GM19467 (cell line): ENCODE data around the gene SLC7A4.

Source experiments
- ATAC-seq: cut with Tn5 transposase; IDR thresholded peaks from one replicate; pipeline ENCODE4 v1.9.1; 2021; ENCODE audit warnings: mild to moderate bottlenecking, moderate library complexity; ENCODE audit not compliant: unreplicated experiment

Gene SLC7A4

GRCh38 chr22:21000207-21000986 is 32.0 kb downstream of the SLC7A4 start:
- ATAC-seq = no peak

- ATAC-seq = no peak
These were observed 32.8 kb downstream of the SLC7A4 start for GRCh38 chr22:20999350-21000206.

GRCh38 chr22:20998411-20999336 is 33.7 kb downstream of the SLC7A4 start:
- ATAC-seq = no peak

- ATAC-seq = no peak
These were observed 34.7 kb downstream of the SLC7A4 start for GRCh38 chr22:20997536-20998257.

GRCh38 chr22:20996598-20997535 is 35.5 kb downstream of the SLC7A4 start:
- no peak for ATAC-seq

- ATAC-seq = no peak
These were observed 36.3 kb downstream of the SLC7A4 start for GRCh38 chr22:20996031-20996410.

- no peak for ATAC-seq
These were observed 36.9 kb downstream of the SLC7A4 start for GRCh38 chr22:20995329-20996030.

- no peak for ATAC-seq
These were observed 37.5 kb downstream of the SLC7A4 start for GRCh38 chr22:20994902-20995241.

GRCh38 chr22:20994128-20994901 is 38.0 kb downstream of the SLC7A4 start:
- no peak for ATAC-seq

- no peak for ATAC-seq
These were observed 38.8 kb downstream of the SLC7A4 start for GRCh38 chr22:20993304-20994127.

GRCh38 chr22:20992456-20993303 is 39.7 kb downstream of the SLC7A4 start:
- ATAC-seq = no peak

- no peak for ATAC-seq
These were observed 40.3 kb downstream of the SLC7A4 start for GRCh38 chr22:20992056-20992442.

- no peak for ATAC-seq
These were observed 40.9 kb downstream of the SLC7A4 start for GRCh38 chr22:20991252-20992055.

- no peak for ATAC-seq
These were observed 41.9 kb downstream of the SLC7A4 start for GRCh38 chr22:20990184-20991180.
